Measurements from ENCODE around the gene UNC119B.
A peak's percentile ranks its signal among the peaks of the same experiment; 100 is the strongest.
"Not testable (repeated sequence)": the region's sequence is repeated elsewhere in the genome, so short reads cannot be mapped to it uniquely, and the experiment has no call there.

UNC119B gene

GRCh38 chr12:120719496-120720233 is 9.4 kb downstream of the UNC119B start:
- no peak for DNase-seq (ENCODE audit: low read depth)

- DNase-seq (ENCODE audit: low read depth) = no peak
These were observed 10.2 kb downstream of the UNC119B start for GRCh38 chr12:120720234-120720986.

- DNase-seq (ENCODE audit: low read depth) = no peak
These were observed 10.9 kb downstream of the UNC119B start for GRCh38 chr12:120720987-120721801.

GRCh38 chr12:120721866-120722265 is 11.6 kb downstream of the UNC119B start:
- DNase-seq (ENCODE audit: low read depth) = no peak

GRCh38 chr12:120722784-120723183 is 12.5 kb downstream of the UNC119B start:
- DNase-seq (ENCODE audit: low read depth) = no peak

GRCh38 chr12:120724720-120725119 is 14.5 kb downstream of the UNC119B start:
- no peak for DNase-seq (ENCODE audit: low read depth)

GRCh38 chr12:120725151-120725658 is 14.9 kb downstream of the UNC119B start:
- no peak for DNase-seq (ENCODE audit: low read depth)

- DNase-seq (ENCODE audit: low read depth) = peak; percentile 71
These were observed 15.6 kb downstream of the UNC119B start, which contains the start of gene ACADS for GRCh38 chr12:120725659-120726509. Gene ACADS, plus strand, starts transcription at chr12:120725826. Its CDS starts 60 bp downstream, at chr12:120725886.

- no peak for DNase-seq (ENCODE audit: low read depth)
These were observed 16.2 kb downstream of the UNC119B start for GRCh38 chr12:120726510-120726793.

- DNase-seq (ENCODE audit: low read depth) = no peak
These were observed 16.7 kb downstream of the UNC119B start for GRCh38 chr12:120726961-120727360.

- not testable (repeated sequence) for DNase-seq (ENCODE audit: low read depth)
These were observed 21.9 kb downstream of the UNC119B start for GRCh38 chr12:120732198-120732597.

- DNase-seq (ENCODE audit: low read depth) = no peak
These were observed 23.3 kb downstream of the UNC119B start for GRCh38 chr12:120733574-120733973.

- no peak for DNase-seq (ENCODE audit: low read depth)
These were observed 24.0 kb downstream of the UNC119B start for GRCh38 chr12:120734210-120734609.

- DNase-seq (ENCODE audit: low read depth) = no peak
These were observed 24.9 kb downstream of the UNC119B start for GRCh38 chr12:120735181-120735580.

- DNase-seq (ENCODE audit: low read depth) = no peak
These were observed 26.4 kb downstream of the UNC119B start for GRCh38 chr12:120736404-120737331.

GRCh38 chr12:120737557-120738251 is 27.4 kb downstream of the UNC119B start:
- no peak for DNase-seq (ENCODE audit: low read depth)

- DNase-seq (ENCODE audit: low read depth) = no peak
These were observed 28.2 kb downstream of the UNC119B start for GRCh38 chr12:120738252-120739030.

- DNase-seq (ENCODE audit: low read depth) = no peak
These were observed 28.9 kb downstream of the UNC119B start for GRCh38 chr12:120739031-120739762.

Data from stimulated activated CD8-positive, alpha-beta memory T cell treated with anti-CD3 and anti-CD28 coated beads, Interleukin-15, amount 100 ng/mL, for 24 hours (primary cell).